Endothelial cell of umbilical vein (primary cell): ENCODE data around the gene SLC43A1. TPM values are rescaled to one million over a fixed set of nuclear protein-coding genes. Genes with fewer than 3 reads are reported as not detected.

Source experiments
- BruUV-seq: library from RNA; stranded (reverse); fragments of 400-500 nt; replicated peaks from 2 replicates; lab custom pipeline; 2021; lab: Mats Ljungman, UMichigan
- CTCF ChIA-PET: fragments of 300-600, 350-600 bp; sonication (Branson Sonifier 250); formaldehyde crosslinking; loops from one replicate; lab custom pipeline; 2021; ENCODE audit warnings: antibody characterized with exemption, inconsistent platforms; lab: Charles Lee
- POLR2A ChIA-PET: fragments of 300-600, 350-600 bp; sonication (Branson Sonifier 250); formaldehyde crosslinking; loops from one replicate; lab custom pipeline; 2021; ENCODE audit warnings: antibody characterized with exemption, inconsistent platforms; lab: Charles Lee
- DNase-seq: peaks from one replicate; pipeline ENCODE4 v3.0.0-alpha.2; 2011; ENCODE audit warnings: low read depth, low spot score
- FAIRE-seq: peaks from 2 replicates; lab custom pipeline; 2011; peaks lifted over from hg19 to GRCh38; lab: Jason Lieb, UNC
- H2AFZ ChIP-seq: 2 replicates; pipeline ENCODE4 v1.6.0; 2012; ENCODE audit warnings: low read depth, low read length, control low read depth, inconsistent platforms
- H3K27ac ChIP-seq: 2 replicates; pipeline ENCODE4 v1.5.1; 2011; ENCODE audit warnings: low read depth, mild to moderate bottlenecking, control low read depth, low read length, moderate library complexity; ENCODE audit not compliant: insufficient read depth
- H3K27me3 ChIP-seq, 2 experiments: 2 replicates each; pipeline versions ENCODE4 v1.6.0 to v1.6.1; 2011; ENCODE audit warnings: low read length in 2 of 2, mixed read lengths in 1 of 2; ENCODE audit not compliant: control insufficient read depth in 2 of 2, insufficient read depth in 2 of 2
- H3K36me3 ChIP-seq, 2 experiments: 2 replicates in 1 of 2; 3 replicates in 1 of 2; pipeline ENCODE4 v1.5.1; 2011; ENCODE audit warnings: low read length in 2 of 2, mild to moderate bottlenecking in 1 of 2, moderate library complexity in 1 of 2; ENCODE audit not compliant: control insufficient read depth in 2 of 2, insufficient read depth in 2 of 2; ENCODE audit errors: extremely low read depth in 1 of 2
- H3K4me1 ChIP-seq: 3 replicates; pipeline ENCODE4 v1.5.1; 2011; ENCODE audit warnings: mild to moderate bottlenecking, low read length; ENCODE audit not compliant: control insufficient read depth, insufficient read depth; ENCODE audit errors: extremely low read depth
- H3K4me2 ChIP-seq: 2 replicates; pipeline ENCODE4 v1.6.1; 2011; ENCODE audit warnings: low read length, control low read depth, mixed read lengths; ENCODE audit not compliant: insufficient read depth
- H3K4me3 ChIP-seq, 3 experiments: fragments of 200-600 bp in 1 of 3; sonication (generic), shearing (Covaris generic) in 1 of 3; replicated peaks in 1 of 3; 2 replicates each; pipeline ENCODE4 v1.5.1; 2011 to 2016; ENCODE audit warnings: control low read depth in 3 of 3, low read length in 3 of 3, mild to moderate bottlenecking in 2 of 3, inconsistent platforms in 1 of 3, low read depth in 1 of 3, moderate library complexity in 1 of 3; ENCODE audit not compliant: insufficient read depth in 1 of 3
- H3K79me2 ChIP-seq: 2 replicates; pipeline ENCODE4 v1.6.0; 2012; ENCODE audit warnings: low read length, inconsistent platforms; ENCODE audit not compliant: control insufficient read depth, insufficient read depth
- H3K9ac ChIP-seq: replicated peaks from 2 replicates; pipeline ENCODE3; 2011; ENCODE audit warnings: low read length, control low read depth; ENCODE audit not compliant: insufficient read depth; ENCODE audit errors: extremely low read depth
- H3K9me1 ChIP-seq: replicated peaks from 3 replicates; pipeline ENCODE4 v1.6.0; 2011; ENCODE audit warnings: mild to moderate bottlenecking, low read length; ENCODE audit not compliant: control insufficient read depth, insufficient read depth; ENCODE audit errors: extremely low read depth
- H3K9me3 ChIP-seq: replicated peaks from 2 replicates; pipeline ENCODE4 v1.5.1; 2012; ENCODE audit warnings: low read length, inconsistent platforms; ENCODE audit not compliant: control insufficient read depth, insufficient read depth
- H4K20me1 ChIP-seq: replicated peaks from 2 replicates; pipeline ENCODE3; 2011; ENCODE audit warnings: mild to moderate bottlenecking, low read length; ENCODE audit not compliant: control insufficient read depth, insufficient read depth; ENCODE audit errors: extremely low read depth
- CTCF ChIP-seq, 2 donors: IDR thresholded peaks; 1 replicate in 1 of 2; 2 replicates in 1 of 2; pipeline ENCODE4 v1.5.1; 2011; ENCODE audit warnings: low read length in 2 of 2, mild to moderate bottlenecking in 2 of 2, moderate library complexity in 2 of 2, control low read depth in 1 of 2, inconsistent platforms in 1 of 2, low read depth in 1 of 2; ENCODE audit not compliant: insufficient read depth in 1 of 2; ENCODE audit errors: extremely low read depth in 1 of 2
- EZH2 ChIP-seq: IDR thresholded peaks from 2 replicates; pipeline ENCODE4 v1.6.1; 2012; ENCODE audit warnings: borderline replicate concordance, low read depth, mild to moderate bottlenecking, moderate library complexity, low read length, inconsistent platforms; ENCODE audit not compliant: severe bottlenecking
- FOS ChIP-seq: IDR thresholded peaks from 2 replicates; pipeline ENCODE4 v1.6.1; 2011; ENCODE audit warnings: mild to moderate bottlenecking, low read length, moderate library complexity, borderline replicate concordance; ENCODE audit not compliant: insufficient read depth
- GATA2 ChIP-seq: IDR thresholded peaks from 2 replicates; pipeline ENCODE4 v1.7.0; 2011; ENCODE audit warnings: low read depth, mild to moderate bottlenecking, moderate library complexity, mixed read lengths, low read length; ENCODE audit not compliant: insufficient read length, insufficient read depth
- JUN ChIP-seq: IDR thresholded peaks from 2 replicates; pipeline ENCODE4 v1.6.1; 2011; ENCODE audit warnings: borderline replicate concordance, low read depth; ENCODE audit not compliant: insufficient read length, insufficient read depth
- MYC ChIP-seq: IDR thresholded peaks from one replicate; pipeline ENCODE4 v1.6.1; 2011; ENCODE audit warnings: mild to moderate bottlenecking, low read depth, low read length
- POLR2A ChIP-seq: IDR thresholded peaks from 2 replicates; pipeline ENCODE4 v1.6.1; 2012; ENCODE audit warnings: low read depth, mild to moderate bottlenecking, control low read depth, low read length
- POLR2AphosphoS5 ChIP-seq: IDR thresholded peaks from 2 replicates; pipeline ENCODE4 v1.6.1; 2012; ENCODE audit warnings: low read depth, mild to moderate bottlenecking, control low read depth, low read length, moderate library complexity; ENCODE audit not compliant: insufficient read depth
- dilution Hi-C: fragments of 300-500 bp; cut with MboI; formaldehyde crosslinking; loops from one replicate; pipeline ENCODE4 v1.15.0; 2019; ENCODE audit warnings: low sequenced_read_pairs; ENCODE audit not compliant: extremely low pct_ligation_motif_present
- intact Hi-C: fragments of 100-400 bp; cut with micrococcal nuclease; formaldehyde crosslinking; loops from one replicate; pipeline ENCODE4 v1.10.0; 2022
- polyA plus RNA-seq, 4 experiments: library from polyadenylated mRNA; depleted of rRNA in 3 of 4; stranded (reverse) in 3 of 4; unstranded in 1 of 4; fragments of >200 nt; gene quantifications; 2 replicates each; pipeline versions ENCODE4 v1.2.1 to v1.2.3, GENCODE V29; 2011 to 2012; ENCODE audit warnings: missing spikeins in 1 of 4
- total RNA-seq: library from RNA; stranded (reverse); gene quantifications from 2 replicates; pipeline ENCODE4 v1.2.3, GENCODE V29; 2021
- TF ChIP-seq, protein P1 (sequence below): IDR thresholded peaks from 2 replicates; pipeline ENCODE4 v1.6.1; 2011; ENCODE audit not compliant: insufficient read depth, insufficient read length

Gene SLC43A1
- total and polyA plus RNA-seq, 2 donors (not counting 3 experiments of a cell fraction or from before 2014, with no cell fraction given): 13.7 to 19.5 TPM

DNA sequence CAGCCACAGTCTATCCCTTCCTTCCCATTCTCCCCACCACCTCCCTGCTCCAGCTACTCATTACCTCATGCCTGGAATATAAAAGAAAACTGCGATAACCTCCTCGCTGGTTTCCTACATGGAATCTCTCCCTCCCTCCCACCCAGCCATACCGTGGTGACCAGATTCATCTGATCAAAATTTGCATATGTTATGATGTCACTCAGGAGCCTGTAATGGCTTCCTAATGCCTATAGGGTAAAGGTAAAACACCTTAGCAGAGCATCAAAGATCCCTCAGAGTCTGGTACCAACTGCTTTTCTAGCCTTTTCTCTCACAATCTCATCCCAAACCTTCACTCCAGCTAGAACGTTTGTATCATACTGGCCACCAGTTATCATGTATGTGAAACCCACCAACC, 35.6 kb downstream of the SLC43A1 start:
- H2AFZ ChIP-seq: no peak overlapping the region
- dilution Hi-C loops: no loop called here
- peaks cover 8 to 30% of the 10 kb centered on the region in 2 experiments for H3K27me3 ChIP-seq
- FAIRE-seq: no peak
- no peak for TF ChIP-seq POLR2AphosphoS5
- no peak for TF ChIP-seq CTCF (IDR thresholded peaks at IDR 0.05; ENCODE audit: extremely low read depth in 1 of 2, insufficient read depth in 1 of 2, low read depth in 1 of 2, low read length in 2 of 2)
- no peak for TF ChIP-seq EZH2
- TF ChIP-seq, protein P1, sequence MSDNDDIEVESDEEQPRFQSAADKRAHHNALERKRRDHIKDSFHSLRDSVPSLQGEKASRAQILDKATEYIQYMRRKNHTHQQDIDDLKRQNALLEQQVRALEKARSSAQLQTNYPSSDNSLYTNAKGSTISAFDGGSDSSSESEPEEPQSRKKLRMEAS: no peak
- no peak for TF ChIP-seq FOS
- no peak for TF ChIP-seq JUN
- TF ChIP-seq MYC: no peak
- TF ChIP-seq GATA2: no peak
- no peak for TF ChIP-seq POLR2A
- H3K9ac ChIP-seq: no peak overlapping the region
- no peak overlapping the region for H3K4me3 ChIP-seq
- no peaks in the 10 kb centered on the region for H3K9me1 ChIP-seq
- intact Hi-C loops: loop anchor here (1.0 kb wide), 2 partner anchors 23 to 135 kb away; no protein-coding TSS in a partner anchor
- no TSS peak for BruUV-seq
- peaks cover 11% of the 10 kb centered on the region for H3K4me1 ChIP-seq
- H3K9me3 ChIP-seq: no peaks in the 10 kb centered on the region
- H3K36me3 ChIP-seq: no peaks in the 10 kb centered on the region
- H4K20me1 ChIP-seq: no peaks in the 10 kb centered on the region
- DNase-seq: no peak
- CTCF ChIA-PET: interaction anchor here (0.9 to 9.9 kb wide), 8 partner anchors 14 to 134 kb away, joined by 3 to 152 read pairs (median 6); partner anchors contain the start of genes RTN4RL2 and SLC43A1
- POLR2A ChIA-PET: no interaction called here
- H3K4me2 ChIP-seq: no peak overlapping the region
- H3K27ac ChIP-seq: no peak overlapping the region
- H3K79me2 ChIP-seq: no peaks in the 10 kb centered on the region
